Ishikawa (cell line): ENCODE data around the gene RBBP6.

Experiments
- CEBPB ChIP-seq: IDR thresholded peaks from 2 replicates; pipeline ENCODE4 v1.6.1; 2012
- EGR1 ChIP-seq: IDR thresholded peaks from 2 replicates; pipeline ENCODE4 v1.6.1; 2012
- FOXM1 ChIP-seq: IDR thresholded peaks from 2 replicates; pipeline ENCODE4 v1.6.1; 2012; ENCODE audit warnings: low read depth, borderline replicate concordance
- MAX ChIP-seq: IDR thresholded peaks from 2 replicates; pipeline ENCODE4 v1.6.1; 2012
- NFIC ChIP-seq: IDR thresholded peaks from 2 replicates; pipeline ENCODE4 v1.6.1; 2012
- REST ChIP-seq: IDR thresholded peaks from 2 replicates; pipeline ENCODE4 v1.6.1; 2012; ENCODE audit warnings: low read depth, mild to moderate bottlenecking
- TAF1 ChIP-seq: IDR thresholded peaks from 2 replicates; pipeline ENCODE4 v1.6.1; 2012; ENCODE audit warnings: low read depth, mild to moderate bottlenecking
- TCF12 ChIP-seq: IDR thresholded peaks from 2 replicates; pipeline ENCODE4 v1.6.1; 2012; ENCODE audit warnings: low read depth
- USF1 ChIP-seq: IDR thresholded peaks from 2 replicates; pipeline ENCODE4 v1.6.1; 2012
- YY1 ChIP-seq: IDR thresholded peaks from 2 replicates; pipeline ENCODE4 v1.6.1; 2012; ENCODE audit warnings: low read depth
- ZBTB7A ChIP-seq: IDR thresholded peaks from 2 replicates; pipeline ENCODE4 v1.6.1; 2012; ENCODE audit warnings: low read depth

- TF ChIP-seq MAX (no peak), TAF1 (no peak), ZBTB7A (no peak), TCF12 (no peak), REST (no peak), USF1 (no peak), FOXM1 (no peak), NFIC (no peak), EGR1 (no peak), CEBPB (no peak), YY1 (no peak)
Observed at GRCh38 chr16:24520983-24521382, 18.4 kb upstream of the RBBP6 start.
